ENCODE results near the gene CDHR5. TPM values are rescaled to one million over a fixed set of nuclear protein-coding genes. Genes with fewer than 3 reads are reported as not detected.

CDHR5 gene
- total and polyA plus RNA-seq, 3 donors from 2014 or later = 0.12 to 2.3 (median 0.63) TPM

GRCh38 chr11:643849-644738 is 19.3 kb upstream of the CDHR5 start:
- H3K9me3 ChIP-seq = no peaks in the 10 kb centered on the region
- WGBS, 2 donors = 89 to 91% methylated on average over 30 to 50 of the region's 50 CpGs
- no peaks in the 10 kb centered on the region for H3K4me1 ChIP-seq
- no peak for TF ChIP-seq POLR2A (IDR thresholded peaks at IDR 0.05)
- no peak for TF ChIP-seq CTCF (IDR thresholded peaks at IDR 0.05)
- H3K27ac ChIP-seq = no peak overlapping the region
- H3K27me3 ChIP-seq = no peaks in the 10 kb centered on the region
- no peak overlapping the region for H3K4me3 ChIP-seq
- H3K36me3 ChIP-seq (ENCODE audit: low read depth, missing control alignments) = no peaks in the 10 kb centered on the region
- no peak for DNase-seq
- intact Hi-C loops (cut with DNase I; ENCODE audit: low total_unique reads) = no loop called here

- TF ChIP-seq CTCF (IDR thresholded peaks at IDR 0.05) (no peak), POLR2A (IDR thresholded peaks at IDR 0.05) (no peak)
- Histone ChIP-seq H3K4me3 (no peak overlapping the region), H3K27ac (no peak overlapping the region), H3K27me3 (no peaks in the 10 kb centered on the region), H3K36me3 (ENCODE audit: low read depth, missing control alignments) (no peaks in the 10 kb centered on the region), H3K4me1 (no peaks in the 10 kb centered on the region), H3K9me3 (no peaks in the 10 kb centered on the region)
- no peak for DNase-seq
- 89 to 91% methylated on average over 9 of the region's 9 CpGs for WGBS, 2 donors
- intact Hi-C loops (cut with DNase I; ENCODE audit: low total_unique reads) = no loop called here
These were observed 18.6 kb upstream of the CDHR5 start for GRCh38 chr11:643366-643765.

GRCh38 chr11:641806-642370 is 17.1 kb upstream of the CDHR5 start:
- WGBS, 2 donors = 88 to 89% methylated on average over 13 to 19 of the region's 19 CpGs
- intact Hi-C loops (cut with DNase I; ENCODE audit: low total_unique reads) = no loop called here

GRCh38 chr11:640021-640706 is 15.4 kb upstream of the CDHR5 start:
- no peak for DNase-seq
- H3K4me3 ChIP-seq = no peak overlapping the region
- H3K4me1 ChIP-seq = no peaks in the 10 kb centered on the region
- WGBS, 2 donors = 60 to 76% methylated on average over 10 to 37 of the region's 69 CpGs
- H3K27me3 ChIP-seq = no peaks in the 10 kb centered on the region
- H3K36me3 ChIP-seq (ENCODE audit: low read depth, missing control alignments) = no peaks in the 10 kb centered on the region
- TF ChIP-seq POLR2A (IDR thresholded peaks at IDR 0.05) = no peak
- no peak for TF ChIP-seq CTCF (IDR thresholded peaks at IDR 0.05)
- no peak overlapping the region for H3K27ac ChIP-seq
- intact Hi-C loops (cut with DNase I; ENCODE audit: low total_unique reads) = no loop called here
- no peaks in the 10 kb centered on the region for H3K9me3 ChIP-seq

More at GRCh38 chr11:641806-642370, 17.1 kb upstream of the CDHR5 start:
- H3K36me3 ChIP-seq (ENCODE audit: low read depth, missing control alignments) = no peaks in the 10 kb centered on the region
- no peaks in the 10 kb centered on the region for H3K27me3 ChIP-seq
- no peak overlapping the region for H3K4me3 ChIP-seq
- no peak for TF ChIP-seq CTCF (IDR thresholded peaks at IDR 0.05)
- TF ChIP-seq POLR2A (IDR thresholded peaks at IDR 0.05) = no peak
- H3K27ac ChIP-seq = no peak overlapping the region
- H3K4me1 ChIP-seq = no peaks in the 10 kb centered on the region
- DNase-seq = no peak
- no peaks in the 10 kb centered on the region for H3K9me3 ChIP-seq

Measured in testis (tissue), 3 donors.